Posterior vena cava (tissue), 2 donors: ENCODE results near the gene TMBIM1. TPM values are rescaled to one million over a fixed set of nuclear protein-coding genes. Genes with fewer than 3 reads are reported as not detected.

Experiments used
- DNase-seq: peaks from one replicate; pipeline ENCODE4 v3.0.0-alpha.2; 2020; ENCODE audit warnings: low spot score
- intact Hi-C, 2 donors: fragments of 100-400 bp; cut with DNase I; formaldehyde crosslinking; loops; one replicate each; pipeline versions ENCODE4 v1.14.1 to v1.14.2; 2022 to 2023
- microRNA-seq, 2 donors: library from miRNA; unstranded; fragments of <30 nt; microRNA quantifications; one replicate each; pipeline ENCODE4 v1.2.0, GENCODE V29; 2020 to 2021; ENCODE audit warnings: borderline microRNAs expressed in 2 of 2
- total RNA-seq, 2 donors: library from RNA; stranded (reverse); fragmentation: NEBNext Ultra II Directional; extraction: Animal tissue kit (Norgen Biotek cat#: 25700); gene quantifications; one replicate each; pipeline ENCODE4 v1.2.1, GENCODE V29; 2021
- donor health status: DM: yes; HTN: yes; CAD: no.
- donor health status: DM: yes; HTN: yes; CAD: no.

TMBIM1 gene
- total RNA-seq, 2 donors from 2014 or later: 191 to 195 TPM

DNA sequence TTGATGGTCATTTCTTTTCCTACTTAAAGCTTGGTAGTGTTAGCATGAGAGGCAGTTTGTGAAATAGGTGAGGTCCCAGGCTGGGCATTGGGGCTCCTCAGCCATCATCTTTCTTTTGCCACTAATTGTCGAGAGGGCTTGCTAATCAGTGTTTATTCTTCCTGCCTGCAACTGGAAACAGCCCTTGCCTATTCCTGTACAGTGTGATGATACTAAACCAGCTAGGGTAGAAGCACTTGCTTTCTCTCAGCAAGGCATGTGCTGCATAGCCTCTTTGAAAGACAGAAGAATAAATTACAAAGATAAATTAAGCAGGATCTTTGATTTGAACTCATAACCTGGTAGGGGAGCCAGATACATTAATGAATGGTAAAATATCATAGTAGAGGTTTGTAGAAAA lies 48.1 kb downstream of the TMBIM1 start:
- intact Hi-C loops: no loop called here
- DNase-seq: no peak

DNA sequence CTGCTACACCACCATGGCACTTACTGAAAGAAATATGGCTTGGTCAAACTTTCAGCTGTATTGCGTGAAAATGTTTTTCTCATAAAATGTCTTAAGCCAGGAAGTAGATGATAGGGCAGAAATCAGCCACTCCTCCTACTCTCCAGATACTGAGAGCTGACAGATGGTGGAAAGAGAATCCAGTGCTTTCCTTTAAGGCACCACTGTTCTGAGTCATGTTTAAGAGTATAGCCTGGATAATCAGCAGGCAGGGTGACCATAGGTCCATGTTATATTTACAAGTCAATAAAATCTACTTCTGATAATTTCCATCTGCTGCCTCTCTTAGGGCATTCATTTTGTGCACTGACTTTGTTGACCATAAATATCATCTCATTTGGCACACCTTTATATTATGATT lies 53.4 kb downstream of the TMBIM1 start:
- DNase-seq: no peak
- intact Hi-C loops: no loop called here

DNA sequence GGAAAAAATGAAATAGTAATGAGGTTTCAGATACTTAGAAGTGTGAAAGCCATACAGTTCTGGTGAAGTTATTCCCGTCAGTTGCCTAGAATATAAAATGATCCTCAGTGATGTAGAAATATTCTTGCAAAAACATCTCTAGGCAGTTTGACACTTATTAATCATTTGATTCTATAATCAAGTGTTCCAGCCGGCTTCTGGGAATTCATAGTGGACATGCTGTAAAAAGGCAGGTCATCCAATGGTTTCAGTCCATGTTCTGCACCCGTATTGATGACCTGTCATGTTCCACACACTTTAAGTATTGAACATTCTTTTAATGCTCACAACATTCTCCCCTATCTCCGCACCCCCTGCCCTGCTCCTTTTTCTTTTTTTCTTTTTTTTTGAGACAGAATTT lies 55.5 kb downstream of the TMBIM1 start:
- intact Hi-C loops: no loop called here
- DNase-seq: no peak

DNA sequence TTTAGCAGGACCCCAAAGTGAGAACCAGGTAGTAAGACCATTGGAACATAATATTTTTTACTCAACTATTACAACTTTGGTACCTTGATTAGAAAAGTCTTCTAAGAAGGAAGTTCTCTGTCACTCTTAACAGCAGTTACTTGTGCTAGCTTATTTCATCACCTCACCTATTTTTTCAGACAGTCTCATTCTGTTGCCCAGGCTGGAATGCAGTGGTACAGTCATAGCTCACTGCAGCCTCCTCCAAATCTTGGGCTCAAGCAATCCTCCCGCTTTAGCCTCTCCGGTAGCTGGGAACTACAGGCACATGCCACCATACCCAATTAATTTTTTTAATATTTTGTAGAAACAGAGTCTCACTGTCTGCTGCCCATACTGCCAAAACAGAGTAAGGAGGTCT lies 57.3 kb downstream of the TMBIM1 start:
- intact Hi-C loops: no loop called here
- no peak for DNase-seq

DNA sequence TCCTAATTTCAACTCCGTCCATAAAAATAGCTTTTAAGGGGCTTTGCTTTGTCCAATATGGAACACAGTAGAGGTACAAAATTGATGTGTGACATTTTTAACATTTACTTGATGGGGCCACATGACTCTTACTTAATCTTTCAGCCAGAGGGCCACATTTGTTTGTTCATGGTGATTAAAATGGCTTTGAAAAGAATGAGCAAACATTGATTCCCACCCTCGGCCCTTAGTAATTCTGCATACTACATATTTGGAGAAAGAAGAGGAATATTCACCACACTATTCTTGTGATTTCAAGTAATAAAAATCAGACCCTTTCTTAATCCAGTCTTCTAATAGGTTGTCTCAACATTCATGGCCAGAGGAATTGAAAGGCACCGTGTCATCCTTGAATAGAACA lies 57.8 kb downstream of the TMBIM1 start:
- intact Hi-C loops: no loop called here
- DNase-seq: no peak

DNA sequence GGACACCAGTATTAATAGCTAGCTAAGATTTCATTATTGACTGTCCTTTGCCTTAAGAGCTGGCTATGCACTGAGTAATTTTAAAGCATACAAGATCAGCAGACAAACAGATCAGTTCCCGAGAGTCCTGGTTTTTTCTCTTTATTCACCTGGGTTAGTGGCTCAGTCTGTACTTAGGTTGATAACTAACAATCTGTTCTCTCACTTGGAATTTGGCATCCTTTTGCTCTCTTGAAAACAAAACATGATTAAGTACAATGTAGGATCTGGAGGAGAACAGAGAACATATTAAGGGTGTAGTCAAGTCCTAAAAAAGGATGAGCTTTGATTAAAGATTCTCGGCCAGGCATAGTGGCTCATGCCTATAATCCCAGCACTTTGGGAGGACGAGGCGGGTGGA lies 58.8 kb downstream of the TMBIM1 start:
- intact Hi-C loops: no loop called here
- no peak for DNase-seq

DNA sequence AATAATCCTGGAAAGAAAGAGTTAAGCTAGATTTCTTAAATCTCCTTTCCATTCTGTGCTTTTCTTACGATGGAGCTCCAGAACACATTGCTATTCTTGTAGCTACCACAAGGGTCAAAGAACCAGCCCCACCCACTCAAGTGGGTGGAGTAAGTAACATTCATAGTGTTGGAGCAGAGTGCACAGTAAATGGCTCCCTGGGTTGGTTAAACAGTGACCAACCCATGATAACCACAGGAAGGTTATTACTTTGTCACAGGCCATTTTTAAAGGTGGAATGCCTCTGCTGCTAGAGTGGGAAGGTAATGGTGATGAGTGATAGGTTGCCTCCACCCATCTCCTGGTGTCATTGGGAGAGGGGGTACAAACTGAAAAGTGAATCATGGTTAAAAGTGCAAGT lies 61.4 kb downstream of the TMBIM1 start:
- no peak for DNase-seq
- intact Hi-C loops: no loop called here

DNA sequence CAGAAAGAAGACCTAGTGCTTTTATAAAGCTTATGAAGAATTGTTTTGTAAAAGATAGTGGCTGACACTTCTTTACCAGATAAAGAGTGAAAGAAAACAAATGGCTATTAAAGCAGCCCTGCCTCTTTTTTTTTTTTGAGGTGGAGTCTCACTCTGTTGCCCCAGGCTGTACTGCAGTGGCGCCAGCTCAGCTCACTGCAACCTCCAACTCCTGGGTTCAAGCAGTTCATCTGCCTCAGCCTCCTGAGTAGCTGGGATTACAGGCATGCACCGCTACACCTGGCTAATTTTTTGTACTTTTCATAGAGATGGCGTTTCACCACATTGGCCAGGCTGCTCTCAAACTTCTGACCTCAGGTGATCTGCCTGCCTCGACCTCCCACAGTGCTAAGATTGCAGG lies 62.5 kb downstream of the TMBIM1 start:
- intact Hi-C loops: no loop called here

DNA sequence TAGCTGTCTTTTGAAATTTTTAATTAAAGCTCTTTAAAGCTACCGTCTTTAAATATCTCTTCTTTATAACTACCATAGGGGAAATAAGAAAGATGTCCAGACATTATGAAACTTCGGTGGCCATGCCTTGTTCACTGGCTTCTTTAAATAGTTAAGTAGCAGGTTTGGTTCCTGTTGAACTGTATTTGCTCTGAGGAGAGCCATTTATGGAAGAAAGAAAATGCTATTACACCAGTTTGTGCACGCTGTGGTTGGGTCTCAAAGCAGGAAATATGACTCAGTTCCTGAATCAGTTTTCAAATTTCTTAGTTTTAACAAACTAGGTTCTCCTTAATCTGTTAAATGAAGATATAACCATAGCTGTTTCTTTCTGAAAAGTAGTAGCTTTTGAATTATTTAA lies 63.1 kb downstream of the TMBIM1 start:
- DNase-seq: no peak
- intact Hi-C loops: no loop called here

More for the DNA sequence above, 62.5 kb downstream of the TMBIM1 start:
- DNase-seq: no peak

DNA sequence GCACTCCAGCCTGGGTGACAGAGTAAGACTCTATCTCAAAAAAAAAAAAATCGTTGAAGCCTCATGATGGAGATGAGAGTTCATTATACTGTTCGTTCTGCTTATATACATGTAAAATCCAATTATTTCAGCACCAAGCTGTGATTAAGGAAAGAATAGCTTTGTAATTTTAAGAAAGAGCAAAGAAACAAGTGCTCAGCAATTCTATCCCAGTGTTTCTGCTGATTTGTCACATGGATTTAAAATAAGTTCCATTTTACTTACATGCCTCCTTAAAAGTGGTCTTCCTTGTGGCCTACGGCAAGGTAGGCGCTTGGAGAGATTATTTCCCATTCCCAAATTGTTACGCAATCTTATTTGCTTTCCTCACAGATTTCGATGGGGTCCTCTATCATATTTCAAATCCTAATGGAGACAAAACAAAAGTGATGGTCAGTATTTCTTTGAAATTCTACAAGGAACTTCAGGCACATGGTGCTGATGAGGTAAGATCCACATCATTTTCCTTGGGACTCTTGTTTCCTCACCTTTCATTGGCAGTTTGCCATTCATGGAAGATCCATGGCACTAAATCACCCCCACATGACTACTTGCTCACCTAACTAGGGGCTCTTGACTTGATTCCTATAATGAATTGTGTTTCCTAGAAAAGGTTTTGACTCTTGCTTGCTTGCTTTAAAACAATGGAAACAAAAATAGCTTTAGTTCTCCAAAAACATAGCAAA lies 63.8 kb downstream of the TMBIM1 start:
- DNase-seq: no peak
- intact Hi-C loops: no loop called here

DNA sequence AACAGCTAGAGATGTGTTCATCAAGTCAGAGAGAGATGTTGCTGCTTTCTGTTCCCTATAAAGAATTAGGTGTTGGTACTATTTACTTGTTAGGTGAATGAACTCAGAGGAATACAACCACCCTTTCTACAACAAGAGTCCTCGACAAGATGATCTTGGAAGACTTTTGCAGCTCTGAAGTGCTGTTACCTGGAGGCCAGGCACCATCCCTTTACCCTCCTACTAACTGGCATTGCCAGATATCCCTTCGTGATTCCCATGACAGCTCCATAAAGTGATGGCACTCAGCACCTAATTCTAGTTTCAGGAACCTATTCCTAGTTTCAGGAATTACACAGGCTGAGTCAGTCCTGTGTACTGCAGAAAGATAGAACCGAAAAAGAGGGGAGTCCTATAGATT lies 65.4 kb downstream of the TMBIM1 start:
- intact Hi-C loops: no loop called here
- DNase-seq: no peak

Small RNAs within 50 kb of the gene (microRNA-seq; reads per million reads assigned to microRNA genes)
- gene MIR6513 (1.8 to 3.9 reads per million in 2 donors), gene MIR6810 (0 to 0.32 reads per million in 2 donors)

Other genes starting within 250 kb of the TMBIM1 start
- under 1 TPM in 1 of 2 donors, not detected in 1; 0.14 TPM for gene RUFY4, start 223.2 kb downstream of the TMBIM1 start, total RNA-seq
- 1 to 10 TPM; 2.0 to 2.5 TPM for gene CXCR2, start 166.5 kb downstream of the TMBIM1 start, total RNA-seq
- gene CXCR1, start 125.5 kb downstream of the TMBIM1 start, total RNA-seq: 1 to 10 TPM; 1.1 to 2.5 TPM
- 100 to 1,000 TPM; 258 to 291 TPM for gene ARPC2, start 75.3 kb downstream of the TMBIM1 start, total RNA-seq
- gene GPBAR1, start 31.5 kb downstream of the TMBIM1 start, total RNA-seq: 1 to 10 TPM; 1.2 to 4.2 TPM
- 10 to 100 TPM; 43.3 to 45.0 TPM for gene AAMP, start 22.4 kb downstream of the TMBIM1 start, total RNA-seq
- gene PNKD, start 22.0 kb downstream of the TMBIM1 start, total RNA-seq: 10 to 100 TPM; 29.8 to 45.3 TPM
- gene CATIP, start 64.4 kb upstream of the TMBIM1 start, total RNA-seq: not detected
- gene SLC11A1, start 89.8 kb upstream of the TMBIM1 start, total RNA-seq: 10 to 100 TPM; 28.8 to 77.1 TPM
- 100 to 1,000 TPM; 112 to 142 TPM for gene CTDSP1, start 107.4 kb upstream of the TMBIM1 start, total RNA-seq
- gene VIL1, start 126.6 kb upstream of the TMBIM1 start, total RNA-seq: not detected